Endothelial cell of umbilical vein (primary cell): ENCODE results near the gene KDSR. TPM values are rescaled to one million over a fixed set of nuclear protein-coding genes. Genes with fewer than 3 reads are reported as not detected.

Source experiments
- BruUV-seq: library from RNA; stranded (reverse); fragments of 400-500 nt; replicated peaks from 2 replicates; lab custom pipeline; 2021; lab: Mats Ljungman, UMichigan
- CTCF ChIA-PET: fragments of 300-600, 350-600 bp; sonication (Branson Sonifier 250); formaldehyde crosslinking; loops from one replicate; lab custom pipeline; 2021; ENCODE audit warnings: antibody characterized with exemption, inconsistent platforms; lab: Charles Lee
- POLR2A ChIA-PET: fragments of 300-600, 350-600 bp; sonication (Branson Sonifier 250); formaldehyde crosslinking; loops from one replicate; lab custom pipeline; 2021; ENCODE audit warnings: antibody characterized with exemption, inconsistent platforms; lab: Charles Lee
- DNase-seq: peaks from one replicate; pipeline ENCODE4 v3.0.0-alpha.2; 2011; ENCODE audit warnings: low read depth, low spot score
- FAIRE-seq: peaks from 2 replicates; lab custom pipeline; 2011; peaks lifted over from hg19 to GRCh38; lab: Jason Lieb, UNC
- H2AFZ ChIP-seq: 2 replicates; pipeline ENCODE4 v1.6.0; 2012; ENCODE audit warnings: low read depth, low read length, control low read depth, inconsistent platforms
- H3K27ac ChIP-seq: 2 replicates; pipeline ENCODE4 v1.5.1; 2011; ENCODE audit warnings: low read depth, mild to moderate bottlenecking, control low read depth, low read length, moderate library complexity; ENCODE audit not compliant: insufficient read depth
- H3K27me3 ChIP-seq, 2 experiments: 2 replicates each; pipeline versions ENCODE4 v1.6.0 to v1.6.1; 2011; ENCODE audit warnings: low read length in 2 of 2, mixed read lengths in 1 of 2; ENCODE audit not compliant: control insufficient read depth in 2 of 2, insufficient read depth in 2 of 2
- H3K36me3 ChIP-seq, 2 experiments: 2 replicates in 1 of 2; 3 replicates in 1 of 2; pipeline ENCODE4 v1.5.1; 2011; ENCODE audit warnings: low read length in 2 of 2, mild to moderate bottlenecking in 1 of 2, moderate library complexity in 1 of 2; ENCODE audit not compliant: control insufficient read depth in 2 of 2, insufficient read depth in 2 of 2; ENCODE audit errors: extremely low read depth in 1 of 2
- H3K4me1 ChIP-seq: 3 replicates; pipeline ENCODE4 v1.5.1; 2011; ENCODE audit warnings: mild to moderate bottlenecking, low read length; ENCODE audit not compliant: control insufficient read depth, insufficient read depth; ENCODE audit errors: extremely low read depth
- H3K4me2 ChIP-seq: 2 replicates; pipeline ENCODE4 v1.6.1; 2011; ENCODE audit warnings: low read length, control low read depth, mixed read lengths; ENCODE audit not compliant: insufficient read depth
- H3K4me3 ChIP-seq, 3 experiments: fragments of 200-600 bp in 1 of 3; sonication (generic), shearing (Covaris generic) in 1 of 3; replicated peaks in 1 of 3; 2 replicates each; pipeline ENCODE4 v1.5.1; 2011 to 2016; ENCODE audit warnings: control low read depth in 3 of 3, low read length in 3 of 3, mild to moderate bottlenecking in 2 of 3, inconsistent platforms in 1 of 3, low read depth in 1 of 3, moderate library complexity in 1 of 3; ENCODE audit not compliant: insufficient read depth in 1 of 3
- H3K79me2 ChIP-seq: 2 replicates; pipeline ENCODE4 v1.6.0; 2012; ENCODE audit warnings: low read length, inconsistent platforms; ENCODE audit not compliant: control insufficient read depth, insufficient read depth
- H3K9ac ChIP-seq: replicated peaks from 2 replicates; pipeline ENCODE3; 2011; ENCODE audit warnings: low read length, control low read depth; ENCODE audit not compliant: insufficient read depth; ENCODE audit errors: extremely low read depth
- H3K9me1 ChIP-seq: replicated peaks from 3 replicates; pipeline ENCODE4 v1.6.0; 2011; ENCODE audit warnings: mild to moderate bottlenecking, low read length; ENCODE audit not compliant: control insufficient read depth, insufficient read depth; ENCODE audit errors: extremely low read depth
- H3K9me3 ChIP-seq: replicated peaks from 2 replicates; pipeline ENCODE4 v1.5.1; 2012; ENCODE audit warnings: low read length, inconsistent platforms; ENCODE audit not compliant: control insufficient read depth, insufficient read depth
- H4K20me1 ChIP-seq: replicated peaks from 2 replicates; pipeline ENCODE3; 2011; ENCODE audit warnings: mild to moderate bottlenecking, low read length; ENCODE audit not compliant: control insufficient read depth, insufficient read depth; ENCODE audit errors: extremely low read depth
- CTCF ChIP-seq, 2 donors: IDR thresholded peaks; 1 replicate in 1 of 2; 2 replicates in 1 of 2; pipeline ENCODE4 v1.5.1; 2011; ENCODE audit warnings: low read length in 2 of 2, mild to moderate bottlenecking in 2 of 2, moderate library complexity in 2 of 2, control low read depth in 1 of 2, inconsistent platforms in 1 of 2, low read depth in 1 of 2; ENCODE audit not compliant: insufficient read depth in 1 of 2; ENCODE audit errors: extremely low read depth in 1 of 2
- EZH2 ChIP-seq: IDR thresholded peaks from 2 replicates; pipeline ENCODE4 v1.6.1; 2012; ENCODE audit warnings: borderline replicate concordance, low read depth, mild to moderate bottlenecking, moderate library complexity, low read length, inconsistent platforms; ENCODE audit not compliant: severe bottlenecking
- FOS ChIP-seq: IDR thresholded peaks from 2 replicates; pipeline ENCODE4 v1.6.1; 2011; ENCODE audit warnings: mild to moderate bottlenecking, low read length, moderate library complexity, borderline replicate concordance; ENCODE audit not compliant: insufficient read depth
- JUN ChIP-seq: IDR thresholded peaks from 2 replicates; pipeline ENCODE4 v1.6.1; 2011; ENCODE audit warnings: borderline replicate concordance, low read depth; ENCODE audit not compliant: insufficient read length, insufficient read depth
- MYC ChIP-seq: IDR thresholded peaks from one replicate; pipeline ENCODE4 v1.6.1; 2011; ENCODE audit warnings: mild to moderate bottlenecking, low read depth, low read length
- POLR2A ChIP-seq: IDR thresholded peaks from 2 replicates; pipeline ENCODE4 v1.6.1; 2012; ENCODE audit warnings: low read depth, mild to moderate bottlenecking, control low read depth, low read length
- POLR2AphosphoS5 ChIP-seq: IDR thresholded peaks from 2 replicates; pipeline ENCODE4 v1.6.1; 2012; ENCODE audit warnings: low read depth, mild to moderate bottlenecking, control low read depth, low read length, moderate library complexity; ENCODE audit not compliant: insufficient read depth
- dilution Hi-C: fragments of 300-500 bp; cut with MboI; formaldehyde crosslinking; loops from one replicate; pipeline ENCODE4 v1.15.0; 2019; ENCODE audit warnings: low sequenced_read_pairs; ENCODE audit not compliant: extremely low pct_ligation_motif_present
- intact Hi-C: fragments of 100-400 bp; cut with micrococcal nuclease; formaldehyde crosslinking; loops from one replicate; pipeline ENCODE4 v1.10.0; 2022
- polyA plus RNA-seq, 4 experiments: library from polyadenylated mRNA; depleted of rRNA in 3 of 4; stranded (reverse) in 3 of 4; unstranded in 1 of 4; fragments of >200 nt; gene quantifications; 2 replicates each; pipeline versions ENCODE4 v1.2.1 to v1.2.3, GENCODE V29; 2011 to 2012; ENCODE audit warnings: missing spikeins in 1 of 4
- total RNA-seq: library from RNA; stranded (reverse); gene quantifications from 2 replicates; pipeline ENCODE4 v1.2.3, GENCODE V29; 2021

Gene KDSR
- total and polyA plus RNA-seq, 2 donors (not counting 3 experiments of a cell fraction or from before 2014, with no cell fraction given) = 17.1 to 43.1 TPM

- Histone ChIP-seq H3K27me3 (peaks cover 0 to 9% of the 10 kb centered on the region in 2 experiments), H3K9ac (peak within 1 kb of the TSS; percentile 80), H3K4me3 (peak within 1 kb of the TSS; percentile 54 to 84 (median 66)), H3K9me3 (no peaks in the 10 kb centered on the region), H2AFZ (peak within 1 kb of the TSS; percentile 81), H3K4me2 (peak within 1 kb of the TSS; percentile 93), H3K36me3 (no peaks in the 10 kb centered on the region), H3K79me2 (no peaks in the 10 kb centered on the region), H3K4me1 (peaks cover 25% of the 10 kb centered on the region), H3K9me1 (no peaks in the 10 kb centered on the region), H4K20me1 (no peaks in the 10 kb centered on the region), H3K27ac (peak within 1 kb of the TSS; percentile 44)
- dilution Hi-C loops = no loop called here
- POLR2A ChIA-PET = no interaction called here
- TF ChIP-seq EZH2 = no peak
- CTCF ChIA-PET = interaction anchor here (0.7 to 3.9 kb wide), 12 partner anchors 8 to 302 kb away, joined by 3 to 30 read pairs (median 4); no protein-coding TSS in a partner anchor
- intact Hi-C loops = loop anchor here (1.0 to 10.0 kb wide), 4 partner anchors 16 to 725 kb away; partner anchors contain the start of gene VPS4B
- peak; percentile 41 for DNase-seq
- no peak for FAIRE-seq
- no TSS peak for BruUV-seq
Observed at GRCh38 chr18:63319383-63320122, 47.5 kb downstream of the KDSR start, which contains the start of gene BCL2. BCL2 (minus strand) TSS chr18:63319769.

- CTCF ChIA-PET = interaction anchor here (0.7 to 3.9 kb wide), 12 partner anchors 8 to 302 kb away, joined by 3 to 30 read pairs (median 4); no protein-coding TSS in a partner anchor
- BruUV-seq = TSS peak; percentile 63
- TF ChIP-seq POLR2A (no peak), FOS (no peak), POLR2AphosphoS5 (no peak), CTCF (IDR thresholded peaks at IDR 0.05; ENCODE audit: extremely low read depth in 1 of 2, insufficient read depth in 1 of 2, low read depth in 1 of 2, low read length in 2 of 2) (no peak), JUN (no peak), MYC (no peak)
- Histone ChIP-seq H3K36me3 (no peaks in the 10 kb centered on the region), H3K4me3 (peak overlapping the region; percentile 54 to 84 (median 66)), H3K4me1 (peaks cover 25% of the 10 kb centered on the region), H3K9me3 (no peaks in the 10 kb centered on the region), H3K9ac (peak overlapping the region; percentile 56), H3K79me2 (no peaks in the 10 kb centered on the region), H3K27me3 (peaks cover 0 to 9% of the 10 kb centered on the region in 2 experiments), H3K9me1 (no peaks in the 10 kb centered on the region), H2AFZ (peak overlapping the region; percentile 58), H3K27ac (no peak overlapping the region), H4K20me1 (no peaks in the 10 kb centered on the region), H3K4me2 (peak overlapping the region; percentile 93)
- DNase-seq = peak; percentile 31
- POLR2A ChIA-PET = no interaction called here
- FAIRE-seq = peak; percentile 62
- dilution Hi-C loops (no loop called here), intact Hi-C loops (loop anchor here (1.0 to 10.0 kb wide), 3 partner anchors 16 to 724 kb away; no protein-coding TSS in a partner anchor)
Observed at GRCh38 chr18:63318889-63319382, 48.1 kb downstream of the KDSR start.
